ENCODE data around the gene CCDC9B.

Gene CCDC9B

GRCh38 chr15:40325700-40326099 is 15.0 kb downstream of the CCDC9B start:
- peak overlapping the region; percentile 55 for H3K4me2 ChIP-seq (ENCODE audit: low read length)
- H3K36me3 ChIP-seq (ENCODE audit: control insufficient read depth, low read length) = no peaks in the 10 kb centered on the region
- H3K4me3 ChIP-seq (ENCODE audit: low read length) = no peak overlapping the region
- H3K27ac ChIP-seq (ENCODE audit: low read depth, low read length) = no peak overlapping the region
- H3K9me3 ChIP-seq (ENCODE audit: control insufficient read depth, insufficient read depth, low read length) = no peaks in the 10 kb centered on the region
- H3K79me2 ChIP-seq (ENCODE audit: control insufficient read depth, low read length) = no peaks in the 10 kb centered on the region
- H3K9me2 ChIP-seq (replicated peaks; ENCODE audit: control insufficient read depth, low read length) = no peaks in the 10 kb centered on the region
- TF ChIP-seq CTCF (IDR thresholded peaks at IDR 0.05; ENCODE audit: low read depth, low read length, poor library complexity, severe bottlenecking) = no peak
- TF ChIP-seq EZH2phosphoT487 (IDR thresholded peaks at IDR 0.05; ENCODE audit: borderline replicate concordance, low read length) = no peak
- H3K27me3 ChIP-seq (ENCODE audit: control insufficient read depth, low read length) = peaks cover 6% of the 10 kb centered on the region; the same call in 1 of the 2 replicates
- peaks cover 11% of the 10 kb centered on the region for H3F3A ChIP-seq (ENCODE audit: control insufficient read depth, insufficient read depth)
- no peaks in the 10 kb centered on the region for H4K20me1 ChIP-seq (ENCODE audit: control insufficient read depth, insufficient read depth, low read depth, low read length)
- peaks cover 27% of the 10 kb centered on the region for H3K4me1 ChIP-seq (ENCODE audit: control insufficient read depth, low read length)

- Histone ChIP-seq H3K4me1 (ENCODE audit: control insufficient read depth, low read length) (peaks cover 27% of the 10 kb centered on the region), H3K4me3 (ENCODE audit: low read length) (0 out of 2 replicates have a peak overlapping the region, but pooled peaks have one; percentile 70), H3K27ac (ENCODE audit: low read depth, low read length) (no peak overlapping the region), H3K9me2 (replicated peaks; ENCODE audit: control insufficient read depth, low read length) (no peaks in the 10 kb centered on the region), H4K20me1 (ENCODE audit: control insufficient read depth, insufficient read depth, low read depth, low read length) (no peaks in the 10 kb centered on the region), H3K9me3 (ENCODE audit: control insufficient read depth, insufficient read depth, low read length) (no peaks in the 10 kb centered on the region), H3K4me2 (ENCODE audit: low read length) (peak overlapping the region; percentile 55), H3F3A (ENCODE audit: control insufficient read depth, insufficient read depth) (peaks cover 11% of the 10 kb centered on the region), H3K36me3 (ENCODE audit: control insufficient read depth, low read length) (no peaks in the 10 kb centered on the region), H3K27me3 (ENCODE audit: control insufficient read depth, low read length) (peaks cover 7% of the 10 kb centered on the region), H3K79me2 (ENCODE audit: control insufficient read depth, low read length) (no peaks in the 10 kb centered on the region)
- no peak for TF ChIP-seq EZH2phosphoT487 (IDR thresholded peaks at IDR 0.05; ENCODE audit: borderline replicate concordance, low read length)
Observed at GRCh38 chr15:40325188-40325587, 15.6 kb downstream of the CCDC9B start.

- Histone ChIP-seq H3K36me3 (ENCODE audit: control insufficient read depth, low read length) (no peaks in the 10 kb centered on the region), H3K4me2 (ENCODE audit: low read length) (peak overlapping the region; percentile 55), H3K27ac (ENCODE audit: low read depth, low read length) (no peak overlapping the region), H4K20me1 (ENCODE audit: control insufficient read depth, insufficient read depth, low read depth, low read length) (no peaks in the 10 kb centered on the region), H3K4me1 (ENCODE audit: control insufficient read depth, low read length) (peaks cover 27% of the 10 kb centered on the region), H3K27me3 (ENCODE audit: control insufficient read depth, low read length) (peaks cover 17% of the 10 kb centered on the region), H3K79me2 (ENCODE audit: control insufficient read depth, low read length) (no peaks in the 10 kb centered on the region), H3K9me3 (ENCODE audit: control insufficient read depth, insufficient read depth, low read length) (no peaks in the 10 kb centered on the region), H3K9me2 (replicated peaks; ENCODE audit: control insufficient read depth, low read length) (no peaks in the 10 kb centered on the region), H3K4me3 (ENCODE audit: low read length) (peak overlapping the region; percentile 70), H3F3A (ENCODE audit: control insufficient read depth, insufficient read depth) (peaks cover 11% of the 10 kb centered on the region)
- TF ChIP-seq CTCF (IDR thresholded peaks at IDR 0.05; ENCODE audit: low read depth, low read length, poor library complexity, severe bottlenecking) (no peak), EZH2phosphoT487 (IDR thresholded peaks at IDR 0.05; ENCODE audit: borderline replicate concordance, low read length) (no peak)
Observed at GRCh38 chr15:40323953-40324937, 16.5 kb downstream of the CCDC9B start.
